ENCODE data around the gene PLP1.

The PLP1 gene

DNA sequence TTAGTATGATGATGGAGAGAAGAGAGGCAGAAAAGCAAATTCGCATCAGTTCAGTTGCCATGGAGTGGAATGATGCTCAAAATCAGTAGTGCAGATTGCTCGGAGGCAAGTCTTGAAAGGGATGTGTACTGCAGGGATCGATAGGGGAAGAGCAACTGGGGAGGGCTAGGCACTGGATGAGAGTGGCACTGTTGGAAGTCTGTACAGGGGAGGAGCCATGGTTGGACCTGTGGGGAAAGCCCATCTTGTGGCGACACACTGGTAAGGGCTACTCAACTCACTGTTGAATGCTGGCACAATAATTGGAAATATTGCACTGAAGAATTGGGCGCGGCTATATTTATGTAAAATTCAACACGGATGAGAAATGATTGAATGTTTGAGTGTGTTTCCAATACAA is 54.2 kb downstream of the PLP1 start:
- no peak for DNase-seq (ENCODE audit: low spot score)

GRCh38 chrX:103831342-103831802 is 54.7 kb downstream of the PLP1 start:
- DNase-seq (ENCODE audit: low spot score): peak; percentile 75

GRCh38 chrX:103831803-103832544 is 55.3 kb downstream of the PLP1 start, which contains the start of gene RAB9B:
RAB9B (minus strand) TSS chrX:103832257; CDS start chrX:103825784, 6,473 bp downstream.
- peak; percentile 20 for DNase-seq (ENCODE audit: low spot score)

DNA sequence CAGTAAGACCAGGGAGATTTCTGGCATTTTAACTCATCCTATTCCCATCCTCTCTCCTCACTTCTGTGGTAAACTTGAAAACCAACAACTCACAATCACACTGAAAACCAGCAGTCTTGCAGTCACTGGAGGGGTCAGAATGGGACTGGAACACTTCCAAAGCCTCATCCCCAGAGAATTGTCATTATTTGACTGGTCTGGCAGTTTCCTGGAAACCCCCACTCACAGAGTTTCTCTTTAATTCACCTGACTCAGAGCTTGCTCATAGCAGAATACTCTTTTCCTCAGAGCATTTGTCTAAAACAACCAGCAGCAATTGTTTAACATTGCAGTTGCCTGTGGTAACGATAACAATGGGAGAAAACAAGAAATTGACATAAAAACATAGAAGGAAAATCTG is 62.8 kb downstream of the PLP1 start:
- DNase-seq (ENCODE audit: low spot score): no peak

Data from AG08395 (cell line).